GM12864 (cell line): Measurements from ENCODE around the gene COPE.

Experiments
- DNase-seq: peaks from one replicate; pipeline ENCODE4 v3.0.0-alpha.2; 2011; ENCODE audit warnings: low read depth
- H3K4me3 ChIP-seq: 2 replicates; pipeline ENCODE4 v1.5.1; 2011; ENCODE audit warnings: mild to moderate bottlenecking, low read depth, low read length, control low read depth
- TF ChIP-seq, protein P1 (sequence below): IDR thresholded peaks from 2 replicates; pipeline ENCODE4 v1.5.1; 2011; ENCODE audit warnings: low read depth, mild to moderate bottlenecking, moderate library complexity, low read length, control low read depth, inconsistent platforms; ENCODE audit errors: missing control alignments

COPE gene

DNA sequence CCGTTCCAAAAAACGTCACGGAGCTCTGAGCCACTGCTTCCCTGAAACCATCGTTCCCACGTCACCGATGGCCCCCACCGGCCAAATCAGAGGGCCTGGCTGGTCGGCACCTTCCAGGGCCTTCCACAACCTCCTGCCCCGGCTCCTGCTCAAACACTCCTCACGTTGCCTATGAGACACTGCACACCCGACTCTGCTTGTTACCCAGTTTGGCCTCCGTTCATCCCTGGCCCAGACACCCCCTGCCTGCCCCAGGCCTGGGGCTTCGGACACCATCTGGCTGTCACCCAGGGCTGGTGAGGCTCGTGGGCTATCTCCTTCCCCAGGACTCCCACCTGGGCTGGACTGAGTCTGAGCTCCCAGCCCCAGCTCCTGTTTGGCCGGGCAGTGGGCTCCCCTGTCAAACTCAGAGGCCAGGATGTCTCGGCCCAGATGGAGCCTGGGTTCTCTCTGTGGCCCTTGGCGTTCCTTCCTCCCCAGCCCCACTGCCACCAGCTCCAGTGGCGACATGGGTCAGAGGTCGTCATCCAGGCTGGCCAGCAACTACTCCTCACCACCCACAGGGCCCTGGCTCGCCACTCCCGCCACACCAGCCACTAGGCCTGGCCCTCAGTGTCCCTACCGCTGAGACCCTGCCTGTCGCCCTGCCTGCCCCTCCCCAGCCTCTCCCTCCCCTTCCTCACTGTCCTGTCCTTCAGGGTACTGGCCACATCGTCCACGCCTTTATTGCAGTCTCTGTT lies 41.0 kb downstream of the COPE start:
- TF ChIP-seq, protein P1, sequence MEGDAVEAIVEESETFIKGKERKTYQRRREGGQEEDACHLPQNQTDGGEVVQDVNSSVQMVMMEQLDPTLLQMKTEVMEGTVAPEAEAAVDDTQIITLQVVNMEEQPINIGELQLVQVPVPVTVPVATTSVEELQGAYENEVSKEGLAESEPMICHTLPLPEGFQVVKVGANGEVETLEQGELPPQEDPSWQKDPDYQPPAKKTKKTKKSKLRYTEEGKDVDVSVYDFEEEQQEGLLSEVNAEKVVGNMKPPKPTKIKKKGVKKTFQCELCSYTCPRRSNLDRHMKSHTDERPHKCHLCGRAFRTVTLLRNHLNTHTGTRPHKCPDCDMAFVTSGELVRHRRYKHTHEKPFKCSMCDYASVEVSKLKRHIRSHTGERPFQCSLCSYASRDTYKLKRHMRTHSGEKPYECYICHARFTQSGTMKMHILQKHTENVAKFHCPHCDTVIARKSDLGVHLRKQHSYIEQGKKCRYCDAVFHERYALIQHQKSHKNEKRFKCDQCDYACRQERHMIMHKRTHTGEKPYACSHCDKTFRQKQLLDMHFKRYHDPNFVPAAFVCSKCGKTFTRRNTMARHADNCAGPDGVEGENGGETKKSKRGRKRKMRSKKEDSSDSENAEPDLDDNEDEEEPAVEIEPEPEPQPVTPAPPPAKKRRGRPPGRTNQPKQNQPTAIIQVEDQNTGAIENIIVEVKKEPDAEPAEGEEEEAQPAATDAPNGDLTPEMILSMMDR = no peak
- H3K4me3 ChIP-seq = no peak overlapping the region
- no peak for DNase-seq

DNA sequence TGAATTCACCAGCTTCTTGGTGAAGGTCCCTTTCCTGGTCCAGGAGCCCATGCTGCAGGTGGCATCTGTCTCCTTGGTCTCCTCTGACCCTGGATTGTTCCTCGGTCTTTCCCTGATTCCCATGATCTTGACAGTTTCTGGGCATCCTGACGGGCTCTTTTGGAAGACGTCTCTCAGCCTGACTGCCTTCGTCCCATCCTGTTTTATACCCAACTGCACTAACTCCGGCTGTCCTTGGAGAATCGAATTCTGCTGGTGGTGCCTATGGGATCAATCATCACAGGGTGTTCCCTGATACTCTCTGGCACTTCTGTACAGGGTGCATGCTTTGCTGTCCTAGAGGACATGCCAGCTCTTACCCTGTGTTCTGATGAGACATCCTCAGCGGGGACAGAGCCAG lies 42.3 kb downstream of the COPE start:
- no peak for DNase-seq
- TF ChIP-seq, protein P1 = no peak
- H3K4me3 ChIP-seq = no peak overlapping the region

DNA sequence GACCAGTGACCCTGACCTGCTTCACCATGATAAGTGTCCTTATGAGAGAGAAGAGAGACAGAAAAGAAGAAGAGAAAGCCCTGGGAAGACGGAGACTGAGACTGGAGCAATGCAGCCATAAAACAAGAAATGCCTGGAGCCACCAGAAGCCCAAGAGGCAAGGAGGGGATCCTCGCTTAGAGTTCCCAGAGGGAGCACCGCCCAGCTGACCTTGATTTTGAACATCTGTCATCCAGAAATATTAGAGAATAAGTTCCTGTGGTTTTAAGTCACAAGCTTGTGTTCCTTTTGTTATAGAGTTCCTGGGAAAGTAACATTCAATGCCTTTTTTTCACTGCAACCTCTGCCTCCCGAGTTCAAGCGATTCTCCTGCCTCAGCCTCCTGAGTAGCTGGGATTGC lies 43.5 kb downstream of the COPE start:
- TF ChIP-seq, protein P1 = no peak

DNA sequence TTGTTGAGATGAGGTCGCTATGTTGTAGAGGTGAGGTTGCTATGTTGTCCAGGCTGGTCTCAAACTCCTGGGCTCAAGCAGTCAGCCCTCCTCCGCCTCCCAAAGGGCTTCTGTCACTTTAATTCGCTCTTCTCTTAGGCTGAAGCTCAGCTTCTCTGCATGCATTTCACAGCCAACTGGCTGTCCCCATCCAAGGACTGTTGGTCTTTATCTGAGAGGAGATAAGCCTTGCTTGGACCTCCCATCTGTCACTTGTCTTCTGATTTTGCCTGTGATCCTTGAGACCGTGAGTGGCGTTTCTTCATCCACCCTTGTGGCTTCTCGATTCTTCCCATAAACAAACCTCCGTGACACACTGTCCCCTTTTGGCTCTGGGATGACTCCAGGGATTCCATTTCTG lies 47.6 kb downstream of the COPE start:
- no peak overlapping the region for H3K4me3 ChIP-seq
- DNase-seq = no peak
- TF ChIP-seq, protein P1 = no peak

More for the DNA sequence above, 43.5 kb downstream of the COPE start:
- no peak overlapping the region for H3K4me3 ChIP-seq
- no peak for DNase-seq

DNA sequence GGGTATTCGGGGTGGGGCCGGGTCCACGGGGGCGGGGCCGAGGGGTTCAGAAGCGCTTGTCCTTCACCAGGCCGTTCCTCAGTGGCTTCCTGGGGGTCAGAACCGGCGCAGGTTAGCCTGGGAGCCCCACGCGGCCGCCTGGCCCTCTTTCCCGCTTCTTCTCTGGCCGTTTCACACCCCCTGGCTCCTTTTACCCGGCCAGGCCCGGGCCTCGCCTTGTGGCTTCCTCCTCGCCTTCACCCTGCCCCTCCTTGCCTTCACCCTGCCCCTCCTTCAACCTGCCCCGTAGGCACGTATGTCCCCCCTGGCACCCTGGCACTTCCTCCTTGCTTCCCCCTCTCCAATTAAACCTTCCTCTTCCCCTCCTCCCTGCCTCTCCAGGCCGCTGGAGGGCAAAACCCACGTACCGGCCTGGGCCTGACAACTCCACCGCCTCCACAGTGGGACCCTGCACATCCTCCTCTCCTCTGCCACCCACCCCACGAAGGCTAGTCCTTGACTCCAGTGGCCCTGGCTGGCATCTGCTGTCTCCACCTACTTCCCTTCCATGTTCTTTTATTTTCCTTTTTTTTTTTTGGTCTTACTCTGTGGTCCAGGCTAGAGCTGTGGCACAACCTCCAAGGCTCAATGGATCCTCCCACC lies 48.5 kb downstream of the COPE start:
- TF ChIP-seq, protein P1 = no peak
- H3K4me3 ChIP-seq = no peak overlapping the region
- no peak for DNase-seq

DNA sequence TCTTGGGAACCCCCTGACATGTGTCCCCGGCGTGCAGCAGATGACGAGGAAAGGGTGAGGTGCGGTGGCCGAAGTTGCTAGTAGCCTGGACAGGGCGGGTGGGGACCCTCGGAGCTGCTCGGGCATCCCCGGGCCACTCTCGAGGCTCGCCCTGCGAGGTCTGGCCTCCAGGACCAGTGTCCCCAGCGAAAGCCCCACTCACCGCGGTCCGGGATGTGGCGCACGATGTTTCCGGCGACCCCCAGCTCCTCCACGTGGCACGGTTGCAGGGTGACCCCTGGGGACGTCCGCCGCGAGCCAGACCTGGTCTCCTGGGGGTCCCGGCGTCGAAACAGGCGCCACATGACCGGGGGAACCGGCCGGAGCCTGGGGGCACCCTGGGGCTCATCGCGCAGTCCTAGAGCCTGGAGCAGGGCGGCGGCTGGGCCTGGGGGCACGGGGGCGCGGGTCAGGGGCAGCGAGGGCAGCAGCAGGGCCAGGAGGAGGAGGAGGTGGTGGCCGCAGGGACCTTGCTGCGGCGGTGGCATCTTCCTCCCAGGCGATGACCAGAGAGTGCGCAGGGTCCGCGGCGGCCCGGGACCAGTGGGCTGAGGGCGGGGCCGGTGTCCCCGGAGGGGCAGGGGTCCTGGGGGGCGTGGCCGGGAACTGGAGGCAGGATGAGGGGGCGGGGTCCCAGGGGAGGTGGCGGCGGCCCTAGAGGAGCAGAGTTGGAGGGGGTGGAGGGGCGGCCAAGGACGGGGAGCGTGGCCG lies 49.2 kb downstream of the COPE start:
- TF ChIP-seq, protein P1 = no peak
- no peak for DNase-seq
- H3K4me3 ChIP-seq = no peak overlapping the region
